ENCODE measurements around the gene WNT2B. TPM values are rescaled to one million over a fixed set of nuclear protein-coding genes. Genes with fewer than 3 reads are reported as not detected.
A peak's percentile ranks its signal among the peaks of the same experiment; 100 is the strongest.

The WNT2B gene
- total RNA-seq, 2 donors from 2014 or later, result 4.0 to 4.7 TPM

GRCh38 chr1:112502826-112503225 lies 5.9 kb upstream of the WNT2B start:
- intact Hi-C loops (cut with DNase I), result loop anchor here in 1 of 2 donors (10.0 kb wide), 1 partner anchor 112 kb away; the partner anchor contains the start of genes CAPZA1 and ST7L
- DNase-seq (no peak), ATAC-seq (peak; percentile 58 to 64)

DNA sequence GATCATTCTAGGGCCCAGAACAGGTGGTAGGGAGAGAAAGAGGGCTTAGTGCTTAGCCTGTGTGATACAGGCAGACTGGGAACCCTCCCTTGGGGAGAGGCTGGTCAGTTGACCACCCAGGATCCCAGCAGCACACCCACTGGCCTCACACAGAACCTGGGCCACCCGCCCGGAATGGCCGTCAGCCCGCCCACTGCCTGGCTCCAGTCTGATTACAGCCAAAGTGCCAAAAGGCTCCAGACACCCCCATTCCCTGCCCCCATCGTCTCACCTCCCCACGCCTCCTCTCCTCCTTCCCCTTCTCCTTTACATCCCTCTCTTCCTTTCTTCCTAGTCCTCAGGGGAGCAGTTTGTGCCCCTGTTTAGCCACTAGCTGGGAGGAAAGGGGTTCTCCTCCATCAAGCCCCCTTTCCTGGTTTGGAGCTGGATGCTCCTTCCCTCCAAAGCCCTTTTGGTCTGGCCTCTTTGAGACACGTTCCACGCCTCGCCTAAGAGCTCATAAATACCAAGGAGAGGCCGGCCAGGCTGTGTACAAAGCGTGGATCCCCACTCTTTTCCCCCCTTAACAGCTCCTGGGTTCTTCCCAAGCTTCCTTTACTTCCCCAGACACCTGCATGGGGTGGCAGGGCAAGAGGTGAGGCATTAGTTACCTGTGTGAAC lies 4.6 kb upstream of the WNT2B start:
- ATAC-seq (no peak), DNase-seq (no peak)
- intact Hi-C loops (cut with DNase I), result loop anchor here in 1 of 2 donors (10.0 kb wide), 1 partner anchor 111 kb away; the partner anchor contains the start of genes CAPZA1 and ST7L

DNA sequence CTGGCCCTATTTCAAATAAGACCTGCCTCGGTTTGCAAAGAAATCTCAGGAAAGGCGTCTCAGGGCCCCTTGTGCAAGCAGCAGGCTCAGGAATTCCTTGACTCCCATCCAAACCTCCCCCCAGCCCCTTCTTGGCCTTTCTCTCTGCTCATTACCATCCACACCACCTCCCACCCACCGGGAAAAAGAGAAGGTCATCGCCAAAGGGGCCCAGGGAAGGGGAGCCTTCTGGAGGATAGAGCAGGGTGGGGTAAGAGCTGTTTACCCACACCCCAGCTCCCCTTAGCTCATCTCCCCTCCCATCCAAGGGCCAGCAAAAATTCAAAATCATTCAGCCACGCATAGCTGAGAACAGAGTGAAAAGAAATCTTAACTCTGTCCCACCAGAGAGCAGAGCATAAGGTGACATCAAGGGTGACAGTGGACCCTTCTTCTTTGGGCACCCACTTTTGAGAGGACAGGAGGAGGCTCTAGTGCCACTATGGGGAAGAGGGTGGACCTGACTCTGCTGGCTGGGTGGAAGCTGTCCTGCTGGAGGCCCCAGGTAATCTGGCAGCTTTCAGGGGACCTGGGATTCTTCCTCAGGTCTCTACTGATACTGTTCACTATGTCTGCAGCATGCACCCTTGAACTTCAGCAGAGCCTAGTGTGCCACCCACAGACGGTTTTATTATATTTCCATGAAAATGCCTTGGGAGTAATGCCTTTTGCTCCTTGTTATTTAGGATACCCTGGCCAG lies 3.9 kb upstream of the WNT2B start:
- ATAC-seq (no peak), DNase-seq (no peak)
- intact Hi-C loops (cut with DNase I), result loop anchor here in 1 of 2 donors (10.0 kb wide), 1 partner anchor 110 kb away; the partner anchor contains the start of genes CAPZA1 and ST7L

DNA sequence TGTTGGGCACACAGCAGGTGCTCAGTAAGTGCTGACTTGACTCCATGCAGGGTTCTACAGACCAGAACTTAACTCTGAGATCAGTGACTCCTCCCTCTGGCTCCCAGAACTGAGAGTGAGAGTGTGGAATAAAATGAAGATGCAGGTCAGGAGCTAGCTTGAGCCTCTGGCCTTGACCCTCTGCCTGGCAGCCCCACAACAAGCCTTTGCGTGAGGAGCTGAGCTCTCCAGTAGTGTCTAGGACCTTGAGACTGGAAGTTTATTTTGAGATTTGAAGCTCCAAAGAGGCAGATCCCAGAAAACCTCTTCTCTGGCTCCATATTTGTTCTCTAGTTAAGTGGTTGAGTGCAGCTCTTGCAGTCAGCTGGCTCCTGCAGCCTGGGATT lies 3.4 kb upstream of the WNT2B start:
- DNase-seq (no peak), ATAC-seq (no peak)
- intact Hi-C loops (cut with DNase I), result loop anchor here in 1 of 2 donors (10.0 kb wide), 1 partner anchor 109 kb away; the partner anchor contains the start of genes CAPZA1 and ST7L

DNA sequence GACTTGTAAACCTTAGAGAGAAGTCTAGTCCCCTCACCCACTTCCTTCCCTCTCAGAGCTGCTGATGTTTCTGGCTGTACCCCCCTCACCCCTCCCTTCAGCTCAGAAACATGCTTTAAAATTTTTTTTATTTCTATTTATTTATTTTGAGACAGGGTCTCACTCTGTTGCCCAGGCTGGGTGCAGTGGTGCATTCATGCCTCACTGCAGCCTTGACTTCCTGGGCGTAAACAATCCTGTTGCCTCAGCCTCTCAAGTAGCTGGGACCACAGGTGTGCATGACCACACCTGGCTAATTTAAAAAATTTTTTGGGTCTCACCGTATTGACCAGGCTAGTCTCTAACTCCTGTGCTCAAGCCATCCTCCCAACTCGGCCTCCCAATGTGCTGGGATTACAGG lies 2.9 kb upstream of the WNT2B start:
- DNase-seq (no peak), ATAC-seq (no peak)
- intact Hi-C loops (cut with DNase I), result loop anchor here in 1 of 2 donors (10.0 kb wide), 1 partner anchor 109 kb away; the partner anchor contains the start of genes CAPZA1 and ST7L

- ATAC-seq (no peak), DNase-seq (no peak)
- intact Hi-C loops (cut with DNase I), result loop anchor here in 1 of 2 donors (10.0 kb wide), 1 partner anchor 108 kb away; the partner anchor contains the start of genes CAPZA1 and ST7L
Observed at GRCh38 chr1:112506306-112506705, 2.5 kb upstream of the WNT2B start.

DNA sequence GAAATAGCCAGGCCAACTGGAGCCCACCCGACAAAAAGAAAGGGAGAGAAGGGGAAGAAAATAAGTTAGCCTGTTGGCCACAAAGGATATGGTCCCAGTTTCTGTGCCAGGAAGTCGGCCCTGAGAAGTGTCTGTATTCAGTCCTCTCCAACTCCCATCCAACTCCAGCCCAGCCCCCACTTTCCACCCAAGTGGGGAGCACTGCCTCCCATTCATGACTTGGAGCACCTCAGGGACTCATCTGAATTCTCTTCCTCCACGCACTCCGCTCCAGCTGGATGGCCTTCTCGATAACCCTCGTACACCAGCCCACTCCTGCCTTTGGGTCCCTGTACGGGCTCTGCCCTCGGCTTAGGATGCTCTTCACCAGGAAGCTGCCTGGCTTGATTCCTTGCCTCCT lies 2.0 kb upstream of the WNT2B start:
- ATAC-seq (no peak), DNase-seq (no peak)
- intact Hi-C loops (cut with DNase I), result loop anchor here in 1 of 2 donors (10.0 kb wide), 1 partner anchor 108 kb away; the partner anchor contains the start of genes CAPZA1 and ST7L

GRCh38 chr1:112507336-112507735 lies 1.4 kb upstream of the WNT2B start:
- no peak for DNase-seq
- intact Hi-C loops (cut with DNase I), result loop anchor here in 1 of 2 donors (10.0 kb wide), 1 partner anchor 107 kb away; the partner anchor contains the start of genes CAPZA1 and ST7L
- no peak for ATAC-seq

DNA sequence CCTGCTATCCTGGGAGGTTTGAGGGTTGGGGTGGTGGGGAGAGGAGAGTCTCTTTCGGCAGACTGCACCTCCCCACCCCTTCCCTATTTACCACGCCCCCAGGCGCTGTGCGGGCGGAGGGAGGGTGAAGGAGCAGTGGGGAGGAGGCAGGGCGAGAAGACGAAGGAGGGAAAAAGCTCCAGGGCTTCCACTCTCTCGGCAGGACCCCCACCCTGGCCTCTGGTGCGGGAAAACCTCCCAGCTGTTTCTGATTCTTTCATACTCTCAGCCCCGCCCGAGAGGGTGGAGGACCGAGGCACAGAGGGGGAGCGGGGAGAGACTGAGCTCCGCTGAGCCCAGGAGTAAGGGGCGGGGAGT lies 866 bp upstream of the WNT2B start:
- intact Hi-C loops (cut with DNase I), result loop anchor here in 1 of 2 donors (10.0 kb wide), 1 partner anchor 107 kb away; the partner anchor contains the start of genes CAPZA1 and ST7L
- DNase-seq, result no peak
- peak; percentile 23 to 54 for ATAC-seq

DNA sequence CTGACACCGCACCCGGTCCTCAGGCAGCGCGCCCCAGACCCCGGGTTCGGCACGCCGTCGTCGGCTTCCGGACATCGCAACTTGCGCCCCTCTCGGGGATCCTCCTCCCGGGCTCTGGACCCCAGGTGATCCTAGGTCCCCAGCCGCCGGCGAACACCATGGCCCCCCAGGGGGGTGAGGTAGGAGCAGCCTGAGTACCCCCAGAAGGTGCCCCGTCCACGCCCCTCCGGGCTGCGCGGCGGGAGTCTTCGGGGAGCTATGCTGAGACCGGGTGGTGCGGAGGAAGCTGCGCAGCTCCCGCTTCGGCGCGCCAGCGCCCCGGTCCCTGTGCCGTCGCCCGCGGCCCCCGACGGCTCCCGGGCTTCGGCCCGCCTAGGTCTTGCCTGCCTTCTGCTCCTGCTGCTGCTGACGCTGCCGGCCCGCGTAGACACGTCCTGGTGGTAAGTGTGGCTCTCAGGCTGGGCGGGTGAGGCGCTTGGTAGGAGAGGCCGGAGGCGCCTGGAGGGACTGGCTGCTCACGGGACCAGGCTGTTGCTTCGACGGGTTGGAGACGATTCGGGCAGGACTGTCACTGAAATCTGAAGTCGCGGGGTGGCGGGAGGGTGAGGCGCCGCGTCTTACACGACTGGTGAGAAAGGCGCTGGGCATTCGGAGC lies 367 bp downstream of the WNT2B start:
- intact Hi-C loops (cut with DNase I), result loop anchor here in 1 of 2 donors (10.0 kb wide), 1 partner anchor 106 kb away; the partner anchor contains the start of genes CAPZA1 and ST7L
- ATAC-seq (peak; percentile 27 to 37), DNase-seq (peak; percentile 39)

- intact Hi-C loops (cut with DNase I), result loop anchor here in 1 of 2 donors (10.0 kb wide), 1 partner anchor 105 kb away; the partner anchor contains the start of genes CAPZA1 and ST7L
- DNase-seq (no peak), ATAC-seq (no peak)
Observed at GRCh38 chr1:112509660-112510178, 954 bp downstream of the WNT2B start.

DNA sequence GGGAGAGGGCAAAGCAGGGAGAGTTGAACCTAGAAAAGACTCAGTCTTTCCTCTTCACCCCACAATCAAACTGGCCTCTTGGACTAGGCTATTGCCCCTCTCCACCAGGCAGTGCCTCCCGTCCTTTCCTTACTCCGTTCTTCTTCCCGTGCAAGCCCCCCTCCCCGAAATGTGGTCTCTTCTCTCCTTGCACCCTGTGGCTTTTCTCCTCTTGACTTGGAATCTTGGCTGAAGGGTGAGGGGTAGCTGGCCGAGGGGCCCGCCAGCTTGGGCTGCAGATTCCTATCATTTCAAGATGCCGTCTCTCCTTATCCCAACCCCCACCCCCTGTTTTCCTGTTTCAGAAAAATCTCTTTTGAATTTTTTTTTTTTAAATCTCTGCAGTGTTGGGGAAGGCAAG lies 1.6 kb downstream of the WNT2B start:
- no peak for ATAC-seq
- intact Hi-C loops (cut with DNase I), result no loop called here
- no peak for DNase-seq

DNA sequence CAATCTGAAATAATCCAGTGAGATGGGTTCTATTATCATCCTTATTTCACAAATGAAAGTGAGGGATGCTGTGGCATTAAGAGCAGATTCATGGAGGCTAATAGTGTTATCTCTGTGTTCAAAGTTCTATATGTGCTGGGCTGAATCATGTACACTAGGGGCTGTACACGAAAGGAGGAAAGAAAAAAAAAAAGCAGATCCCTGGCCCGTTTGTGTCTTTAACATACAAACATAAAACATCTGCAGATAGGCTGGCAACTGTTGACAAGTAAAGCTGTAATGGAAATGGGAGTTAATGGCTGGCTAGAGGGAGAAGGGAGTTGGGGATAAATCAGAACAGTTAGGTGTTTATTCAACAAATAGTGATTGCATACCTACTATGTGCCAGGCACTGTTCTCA lies 3.1 kb downstream of the WNT2B start:
- ATAC-seq (no peak), DNase-seq (no peak)
- intact Hi-C loops (cut with DNase I), result no loop called here

GRCh38 chr1:112513112-112513870 lies 4.5 kb downstream of the WNT2B start:
- DNase-seq (peak; percentile 43), ATAC-seq (peak; percentile 43 to 50)
- intact Hi-C loops (cut with DNase I), result no loop called here

GRCh38 chr1:112514901-112515300 lies 6.1 kb downstream of the WNT2B start:
- ATAC-seq (no peak), DNase-seq (no peak)
- intact Hi-C loops (cut with DNase I), result no loop called here

DNA sequence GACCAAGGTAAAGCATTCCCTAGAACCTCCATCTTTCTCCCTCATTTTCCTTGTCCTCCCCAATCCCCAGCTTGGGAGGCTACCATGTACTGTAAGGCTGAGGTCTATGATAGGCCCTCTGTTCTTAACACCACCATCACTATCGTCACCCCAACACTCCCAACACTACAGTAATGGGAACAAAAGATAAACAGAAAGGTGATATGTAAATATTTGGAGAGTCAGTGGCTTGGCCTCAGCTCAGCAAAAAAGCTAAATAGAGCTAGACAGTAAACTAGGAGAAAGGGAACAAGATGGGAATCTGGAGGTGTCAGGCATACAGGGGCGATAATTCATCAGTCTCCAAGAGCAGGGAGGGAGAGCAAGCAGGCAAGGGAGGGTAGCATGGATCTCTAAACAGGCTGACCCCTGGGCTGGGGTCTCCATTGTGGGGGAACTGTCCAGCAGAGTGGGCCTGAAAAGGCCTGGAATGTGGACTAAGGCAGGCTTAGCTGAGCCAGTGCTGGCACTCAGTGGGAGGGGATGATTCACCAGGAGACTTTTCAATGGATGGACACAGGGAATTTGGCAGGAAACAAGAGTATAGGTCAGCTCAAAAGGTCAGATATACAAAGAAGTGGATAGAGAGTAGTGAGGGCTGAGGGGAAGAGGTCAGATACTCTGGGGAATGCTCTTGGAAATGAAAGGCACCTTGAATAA lies 6.7 kb downstream of the WNT2B start:
- ATAC-seq (peak; percentile 13 to 72), DNase-seq (no peak)
- intact Hi-C loops (cut with DNase I), result no loop called here

DNA sequence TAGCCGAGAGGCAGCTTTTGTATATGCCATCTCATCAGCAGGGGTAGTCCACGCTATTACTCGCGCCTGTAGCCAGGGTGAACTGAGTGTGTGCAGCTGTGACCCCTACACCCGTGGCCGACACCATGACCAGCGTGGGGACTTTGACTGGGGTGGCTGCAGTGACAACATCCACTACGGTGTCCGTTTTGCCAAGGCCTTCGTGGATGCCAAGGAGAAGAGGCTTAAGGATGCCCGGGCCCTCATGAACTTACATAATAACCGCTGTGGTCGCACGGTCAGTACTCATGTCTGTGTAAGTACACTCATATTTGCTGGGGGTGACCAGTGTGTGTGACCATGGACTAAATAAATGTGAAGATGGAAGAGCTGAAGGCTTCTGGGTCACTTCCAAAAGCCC lies 7.4 kb downstream of the WNT2B start:
- DNase-seq (no peak), ATAC-seq (no peak)
- intact Hi-C loops (cut with DNase I), result no loop called here

GRCh38 chr1:112517231-112517630 lies 8.5 kb downstream of the WNT2B start:
- DNase-seq, result no peak
- ATAC-seq, result no peak
- intact Hi-C loops (cut with DNase I), result no loop called here
